GM18511 (cell line): ENCODE data around the gene TBXAS1.

Experiments used
- ATAC-seq: cut with Tn5 transposase; IDR thresholded peaks from one replicate; pipeline ENCODE4 v1.9.1; 2021; ENCODE audit warnings: mild to moderate bottlenecking, moderate library complexity; ENCODE audit not compliant: unreplicated experiment

TBXAS1 gene

DNA sequence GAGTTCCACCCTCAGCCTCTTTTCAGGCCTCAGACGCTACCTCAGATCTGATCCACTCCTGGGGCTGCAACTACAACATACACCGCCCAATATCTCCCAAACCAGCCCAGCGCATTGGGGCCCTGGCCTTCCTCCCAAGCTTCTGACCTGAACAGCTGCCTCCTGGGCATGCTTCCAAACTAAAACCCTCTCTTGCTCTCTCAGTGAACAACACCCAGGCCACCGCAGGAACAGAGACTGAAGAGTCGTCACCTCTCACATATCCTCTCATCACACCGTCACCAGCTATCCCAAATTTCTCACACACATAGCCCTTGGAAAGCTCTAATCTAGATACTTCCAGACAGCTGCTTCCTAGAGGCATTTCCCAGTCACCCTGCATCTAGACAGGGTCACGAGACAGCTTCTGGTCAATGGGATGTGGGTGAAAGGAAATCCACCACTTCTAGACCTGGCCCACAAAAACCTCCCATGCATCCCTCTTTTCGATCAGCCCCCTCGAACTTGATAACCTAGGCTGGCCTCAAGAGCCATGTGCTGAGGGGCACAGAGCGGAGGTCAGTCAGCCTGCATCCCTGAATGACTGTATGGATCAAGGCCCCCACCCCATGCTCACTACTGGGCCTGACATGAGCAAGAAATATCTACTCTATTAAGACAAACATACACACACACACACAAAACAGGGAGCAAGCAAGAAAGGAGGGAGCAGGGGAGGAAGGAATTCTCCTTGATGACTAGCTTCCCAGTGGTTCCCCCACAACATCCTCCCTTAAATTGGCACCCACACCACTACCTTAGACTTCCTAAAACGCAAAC is 231.9 kb downstream of the TBXAS1 start:
- no peak for ATAC-seq

GRCh38 chr7:140061607-140061930 is 232.5 kb downstream of the TBXAS1 start:
- ATAC-seq = no peak

DNA sequence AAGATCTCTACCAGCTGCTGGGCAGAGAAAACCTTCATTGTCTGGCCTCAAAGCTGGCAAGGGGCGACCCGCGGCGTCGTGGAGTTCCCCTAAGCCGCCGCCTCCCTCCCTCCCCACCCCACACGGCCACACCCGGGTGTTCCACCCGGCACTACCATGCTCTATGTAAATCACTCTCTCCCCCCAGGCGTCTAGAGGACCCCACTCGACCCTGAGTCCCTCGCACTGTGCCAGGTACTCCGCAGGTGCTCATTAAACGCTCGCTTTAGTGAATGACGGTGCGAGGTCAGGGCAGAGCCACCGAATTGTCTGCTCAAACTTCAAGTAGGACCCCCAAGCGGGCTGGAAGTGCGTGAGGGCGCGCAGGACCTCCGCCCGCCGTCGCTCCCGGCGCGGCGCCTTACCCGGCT is 233.1 kb downstream of the TBXAS1 start:
- ATAC-seq = peak; percentile 36

GRCh38 chr7:140062528-140063299 is 233.7 kb downstream of the TBXAS1 start, which contains the start of gene PARP12:
Gene PARP12 (minus strand): TSS chr7:140062951. CDS start chr7:140062847, 104 bp downstream.
- ATAC-seq = peak; percentile 94

DNA sequence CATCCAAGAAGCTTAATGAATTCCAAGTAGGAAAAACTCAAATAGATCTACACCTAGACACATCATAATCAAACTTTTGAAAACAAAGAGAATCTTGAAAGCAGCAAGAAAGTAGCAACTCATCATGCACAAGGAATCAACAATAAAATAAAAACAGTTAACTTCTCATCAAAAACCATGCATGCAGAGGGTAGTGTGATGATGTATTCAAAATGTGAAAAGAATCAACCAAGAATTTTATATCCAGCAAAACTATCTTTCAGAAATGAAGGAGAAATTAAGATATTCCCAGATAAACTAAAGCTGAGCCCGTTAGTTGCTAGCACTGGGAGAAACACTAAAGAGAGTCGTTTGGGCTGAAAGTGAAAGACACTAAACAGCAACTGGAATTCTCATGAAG is 238.0 kb downstream of the TBXAS1 start:
- no peak for ATAC-seq

GRCh38 chr7:140068033-140068432 is 239.0 kb downstream of the TBXAS1 start:
- no peak for ATAC-seq

GRCh38 chr7:140069298-140069949 is 240.4 kb downstream of the TBXAS1 start:
- ATAC-seq = no peak
